ENCODE measurements around the gene SLFN12L.

Gene SLFN12L

DNA sequence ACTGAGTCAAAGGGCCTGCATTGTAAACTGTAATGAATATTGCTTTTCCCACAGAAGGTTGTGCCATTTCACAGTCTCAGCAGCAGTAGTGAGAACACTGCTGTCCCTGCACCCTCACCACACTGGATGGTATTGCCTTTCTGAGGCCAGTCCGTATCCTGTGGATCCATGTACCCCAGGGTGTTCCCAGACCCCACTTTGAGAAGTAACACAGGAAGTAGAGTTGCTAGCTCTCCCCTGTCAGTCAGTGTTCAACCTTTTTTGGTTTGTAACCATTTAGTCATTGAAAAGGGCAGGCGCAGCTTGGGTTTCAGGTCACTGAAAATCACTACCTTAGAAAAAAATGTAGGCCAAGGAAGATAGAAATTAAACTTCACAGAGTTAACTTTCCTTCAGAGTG, 37.9 kb downstream of the SLFN12L start:
- TF ChIP-seq, protein P1, sequence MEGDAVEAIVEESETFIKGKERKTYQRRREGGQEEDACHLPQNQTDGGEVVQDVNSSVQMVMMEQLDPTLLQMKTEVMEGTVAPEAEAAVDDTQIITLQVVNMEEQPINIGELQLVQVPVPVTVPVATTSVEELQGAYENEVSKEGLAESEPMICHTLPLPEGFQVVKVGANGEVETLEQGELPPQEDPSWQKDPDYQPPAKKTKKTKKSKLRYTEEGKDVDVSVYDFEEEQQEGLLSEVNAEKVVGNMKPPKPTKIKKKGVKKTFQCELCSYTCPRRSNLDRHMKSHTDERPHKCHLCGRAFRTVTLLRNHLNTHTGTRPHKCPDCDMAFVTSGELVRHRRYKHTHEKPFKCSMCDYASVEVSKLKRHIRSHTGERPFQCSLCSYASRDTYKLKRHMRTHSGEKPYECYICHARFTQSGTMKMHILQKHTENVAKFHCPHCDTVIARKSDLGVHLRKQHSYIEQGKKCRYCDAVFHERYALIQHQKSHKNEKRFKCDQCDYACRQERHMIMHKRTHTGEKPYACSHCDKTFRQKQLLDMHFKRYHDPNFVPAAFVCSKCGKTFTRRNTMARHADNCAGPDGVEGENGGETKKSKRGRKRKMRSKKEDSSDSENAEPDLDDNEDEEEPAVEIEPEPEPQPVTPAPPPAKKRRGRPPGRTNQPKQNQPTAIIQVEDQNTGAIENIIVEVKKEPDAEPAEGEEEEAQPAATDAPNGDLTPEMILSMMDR (IDR thresholded peaks at IDR 0.05; ENCODE audit: low read depth, low read length), result no peak
- no peak overlapping the region for H3K4me3 ChIP-seq (ENCODE audit: low read depth, low read length)
- in situ Hi-C loops (cut with HindIII; ENCODE audit: low sequenced_read_pairs), result no loop called here
- no peak for DNase-seq (ENCODE audit: low read depth, low spot score)

DNA sequence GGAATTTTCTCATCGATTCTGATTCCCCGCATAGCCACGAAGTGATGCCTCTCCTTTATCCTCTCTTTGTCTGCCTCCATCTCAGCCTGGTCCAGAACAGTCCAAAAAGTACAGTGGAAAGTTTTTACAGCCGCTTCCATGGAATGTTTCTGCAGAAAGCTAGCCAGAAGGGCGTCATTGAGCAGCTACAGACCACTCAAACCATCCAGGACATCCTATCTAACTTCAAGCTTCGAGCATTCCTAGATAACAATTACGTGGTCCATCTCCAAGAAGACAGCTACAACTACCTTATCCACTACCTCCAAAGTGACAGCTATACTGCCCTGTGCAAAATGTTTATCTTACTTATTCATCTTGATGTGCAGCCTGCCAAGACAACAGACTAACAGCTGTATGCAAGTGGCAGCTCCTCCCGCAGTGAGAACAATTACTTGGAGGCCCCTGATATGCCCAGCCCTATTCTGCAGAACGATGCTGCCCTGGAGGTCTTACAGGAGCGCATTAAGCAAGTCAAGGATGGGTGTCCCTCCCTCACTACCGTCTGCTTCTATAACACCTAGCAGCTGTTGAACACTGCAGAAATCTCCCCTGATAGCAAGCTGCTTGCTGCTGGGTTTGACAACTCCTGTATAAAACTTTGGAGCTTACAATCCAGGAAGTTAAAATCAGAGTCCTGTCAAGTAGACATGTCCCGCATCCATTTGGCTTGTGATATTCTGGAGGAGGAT, 38.9 kb downstream of the SLFN12L start:
- TF ChIP-seq, protein P1 (IDR thresholded peaks at IDR 0.05; ENCODE audit: low read depth, low read length), result no peak
- no peak for DNase-seq (ENCODE audit: low read depth, low spot score)
- H3K4me3 ChIP-seq (ENCODE audit: low read depth, low read length), result no peak overlapping the region
- in situ Hi-C loops (cut with HindIII; ENCODE audit: low sequenced_read_pairs), result no loop called here

DNA sequence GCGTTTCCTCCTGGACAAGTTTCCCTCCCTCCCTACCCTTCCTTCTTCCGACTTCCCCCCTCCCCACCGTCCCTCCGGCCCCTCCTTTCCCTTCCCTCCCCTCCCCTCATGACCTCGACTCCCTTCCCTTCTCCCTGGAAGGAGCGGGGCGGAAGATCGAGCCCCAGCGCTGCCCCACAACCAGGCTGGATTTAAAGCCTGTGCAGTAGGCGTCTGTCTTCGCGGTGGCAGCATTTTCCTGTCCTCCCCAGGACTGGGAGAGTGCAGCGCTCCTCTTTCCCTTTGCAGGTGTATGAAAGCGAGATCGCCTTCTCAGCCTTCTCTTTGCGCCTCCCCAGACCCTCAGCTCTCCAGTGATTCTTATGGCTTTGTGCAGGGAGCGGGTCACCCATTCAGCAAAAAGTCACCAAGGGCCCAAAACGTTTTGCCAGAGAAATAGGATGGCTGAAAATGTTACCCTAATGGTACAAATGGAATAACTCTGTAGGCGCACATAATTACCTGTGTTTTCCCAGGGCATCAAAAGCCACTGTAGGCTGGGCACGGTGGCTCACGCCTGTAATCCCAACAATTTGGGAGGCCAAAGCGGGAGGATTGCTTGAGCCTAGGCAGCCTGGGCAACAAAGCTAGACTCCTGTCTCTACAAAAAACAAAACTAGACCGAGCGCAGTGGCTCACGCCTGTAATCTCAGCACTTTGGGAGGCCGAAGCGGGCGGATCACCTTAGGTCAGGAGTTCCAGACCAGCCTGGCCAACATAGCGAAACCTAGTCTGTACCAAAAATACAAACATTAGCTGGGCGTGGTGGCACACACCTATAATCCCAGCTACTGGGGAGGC, 40.8 kb downstream of the SLFN12L start:
- TF ChIP-seq, protein P1 (IDR thresholded peaks at IDR 0.05; ENCODE audit: low read depth, low read length), result no peak
- no peak overlapping the region for H3K4me3 ChIP-seq (ENCODE audit: low read depth, low read length)
- in situ Hi-C loops (cut with HindIII; ENCODE audit: low sequenced_read_pairs), result no loop called here
- DNase-seq (ENCODE audit: low read depth, low spot score), result no peak

DNA sequence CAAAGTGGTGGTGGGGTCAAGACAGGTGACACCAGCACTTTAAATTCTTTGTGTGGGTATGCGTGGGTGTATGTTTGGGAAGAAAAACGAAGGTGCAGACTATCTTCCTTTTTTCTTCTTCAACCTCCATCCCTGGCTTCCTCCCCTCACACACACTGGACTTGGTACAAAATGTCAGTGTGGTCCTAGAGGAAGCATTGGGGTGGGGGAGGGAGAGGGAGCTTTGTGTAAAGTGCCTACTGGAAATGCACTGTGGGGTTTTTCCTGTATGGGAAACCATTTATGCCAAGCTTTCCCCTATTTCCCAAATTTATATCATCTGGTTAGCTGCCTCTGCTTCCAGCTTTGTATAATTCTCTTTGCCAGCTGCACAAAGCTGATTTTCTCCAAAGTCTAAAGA, 44.4 kb downstream of the SLFN12L start:
- DNase-seq (ENCODE audit: low read depth, low spot score), result no peak
- no peak overlapping the region for H3K4me3 ChIP-seq (ENCODE audit: low read depth, low read length)
- in situ Hi-C loops (cut with HindIII; ENCODE audit: low sequenced_read_pairs), result no loop called here
- TF ChIP-seq, protein P1 (IDR thresholded peaks at IDR 0.05; ENCODE audit: low read depth, low read length), result no peak

DNA sequence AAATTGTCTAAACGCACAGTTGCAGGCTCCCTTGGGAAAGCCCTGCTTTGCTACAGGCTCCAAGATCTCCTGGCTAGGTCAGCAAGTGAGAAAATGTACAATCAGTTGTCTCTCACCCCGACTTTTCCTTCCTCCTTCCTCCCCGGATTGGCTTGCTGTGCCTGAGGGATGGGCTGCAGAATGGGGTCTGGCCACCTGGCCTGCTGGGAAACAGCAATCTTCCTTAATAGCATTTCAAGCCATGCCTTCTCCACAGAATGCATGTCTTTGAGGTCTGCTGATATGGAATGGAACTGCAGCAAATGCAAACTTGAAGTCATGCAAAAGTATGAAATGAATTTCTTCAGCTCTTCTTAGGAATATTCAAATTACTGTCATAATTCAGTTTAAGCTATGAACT, 46.1 kb downstream of the SLFN12L start:
- in situ Hi-C loops (cut with HindIII; ENCODE audit: low sequenced_read_pairs), result no loop called here
- TF ChIP-seq, protein P1 (IDR thresholded peaks at IDR 0.05; ENCODE audit: low read depth, low read length), result no peak
- H3K4me3 ChIP-seq (ENCODE audit: low read depth, low read length), result no peak overlapping the region
- DNase-seq (ENCODE audit: low read depth, low spot score), result no peak

DNA sequence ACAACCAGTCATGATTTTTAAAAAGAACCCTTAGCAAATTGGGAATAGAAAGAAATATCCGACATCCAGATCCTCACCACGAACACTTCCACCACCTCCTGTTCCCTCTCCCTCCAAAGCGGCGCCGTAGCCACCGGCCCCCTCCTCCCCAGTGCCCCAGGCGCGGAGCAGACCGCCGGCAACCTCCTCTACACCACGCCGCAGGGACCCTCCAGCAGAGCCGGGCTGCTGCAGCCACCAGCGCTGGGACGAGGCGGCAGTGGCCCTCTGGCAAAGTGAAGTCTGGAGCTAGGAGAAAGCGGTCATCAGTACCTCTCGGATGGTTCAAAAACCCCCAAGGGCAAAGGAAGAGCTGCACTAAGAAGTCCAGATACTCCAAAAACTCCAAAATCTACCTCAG, 47.5 kb downstream of the SLFN12L start:
- no peak overlapping the region for H3K4me3 ChIP-seq (ENCODE audit: low read depth, low read length)
- TF ChIP-seq, protein P1 (IDR thresholded peaks at IDR 0.05; ENCODE audit: low read depth, low read length), result no peak
- DNase-seq (ENCODE audit: low read depth, low spot score), result no peak
- in situ Hi-C loops (cut with HindIII; ENCODE audit: low sequenced_read_pairs), result no loop called here
